HepG2 (cell line): Measurements from ENCODE around the gene MDFI. TPM values are rescaled to one million over a fixed set of nuclear protein-coding genes. Genes with fewer than 3 reads are reported as not detected.

ENCODE experiments used
- ELF1 ChIP-seq: sonication (generic); formaldehyde crosslinking; IDR thresholded peaks from 2 replicates; pipeline ENCODE4 v1.4.0; 2020; ENCODE audit warnings: missing genetic modification reagents
- FLYWCH1 ChIP-seq: sonication (generic); formaldehyde crosslinking; IDR thresholded peaks from 2 replicates; pipeline ENCODE4 v1.8.1; 2023; ENCODE audit warnings: mild to moderate bottlenecking, missing genetic modification reagents
- HMGXB3 ChIP-seq: sonication (generic); formaldehyde crosslinking; IDR thresholded peaks from 2 replicates; pipeline ENCODE4 v1.4.0; 2020; ENCODE audit warnings: missing genetic modification reagents, borderline replicate concordance
- MBNL3 ChIP-seq: fragments of 250-450 bp; sonication (Bioruptor Pico); conservative IDR thresholded peaks from 2 replicates; pipeline ENCODE4 v1.8.0; 2022; ENCODE audit warnings: mild to moderate bottlenecking, inconsistent platforms
- MLXIP ChIP-seq: sonication (generic); formaldehyde crosslinking; IDR thresholded peaks from 2 replicates; pipeline ENCODE4 v1.9.0; 2021; ENCODE audit warnings: missing genetic modification reagents, borderline replicate concordance
- NR2F1 ChIP-seq, 2 experiments: fragments of 450-650 bp in 1 of 2; formaldehyde crosslinking in 1 of 2; IDR thresholded peaks; 2 replicates each; pipeline versions ENCODE4 v1.5.0 to v1.6.1; 2016 to 2020; ENCODE audit warnings: mild to moderate bottlenecking in 1 of 2, missing compliant biosample characterization in 1 of 2, missing genetic modification reagents in 1 of 2, moderate library complexity in 1 of 2
- NR2F2 ChIP-seq: IDR thresholded peaks from 2 replicates; pipeline ENCODE4 v1.6.1; 2012; ENCODE audit warnings: low read depth, inconsistent platforms, borderline replicate concordance
- PRMT3 ChIP-seq: sonication (generic); formaldehyde crosslinking; IDR thresholded peaks from 2 replicates; pipeline ENCODE4 v1.8.1; 2022; ENCODE audit warnings: low read depth, mild to moderate bottlenecking, moderate library complexity, missing genetic modification reagents, borderline replicate concordance
- RAD51 ChIP-seq: fragments of 450-650 bp; IDR thresholded peaks from 2 replicates; pipeline ENCODE4 v1.6.1; 2016; ENCODE audit warnings: borderline replicate concordance
- RBM22 ChIP-seq: fragments of 200-400 bp; formaldehyde crosslinking; optimal IDR thresholded peaks from 2 replicates; pipeline ENCODE3; 2017; ENCODE audit warnings: mild to moderate bottlenecking, low read length, moderate library complexity
- RXRA ChIP-seq: sonication (generic); formaldehyde crosslinking; IDR thresholded peaks from 2 replicates; pipeline ENCODE4 v1.5.1; 2020; ENCODE audit warnings: missing genetic modification reagents
- SOX5 ChIP-seq: IDR thresholded peaks from 2 replicates; pipeline ENCODE4 v1.6.1; 2016; ENCODE audit warnings: borderline replicate concordance
- TFE3 ChIP-seq: IDR thresholded peaks from 2 replicates; pipeline ENCODE4 v1.6.1; 2016
- ZFP37 ChIP-seq: sonication (generic); formaldehyde crosslinking; IDR thresholded peaks from 2 replicates; pipeline ENCODE4 v1.4.0; 2020; ENCODE audit warnings: missing genetic modification reagents, borderline replicate concordance
- ZNF18 ChIP-seq: sonication (generic); formaldehyde crosslinking; IDR thresholded peaks from 2 replicates; pipeline ENCODE4 v1.8.0; 2022; ENCODE audit warnings: mild to moderate bottlenecking, missing genetic modification reagents; ENCODE audit not compliant: insufficient replicate concordance
- ZNF326 ChIP-seq: sonication (generic); formaldehyde crosslinking; IDR thresholded peaks from 2 replicates; pipeline ENCODE4 v1.4.0; 2020; ENCODE audit warnings: missing genetic modification reagents, borderline replicate concordance
- ZNF724P ChIP-seq: sonication (generic); formaldehyde crosslinking; IDR thresholded peaks from 2 replicates; pipeline ENCODE4 v1.8.0; 2022; ENCODE audit warnings: missing genetic modification reagents, borderline replicate concordance
- ZNF850 ChIP-seq: sonication (generic); formaldehyde crosslinking; conservative IDR thresholded peaks from 2 replicates; pipeline ENCODE4 v1.9.0; 2021; ENCODE audit warnings: mild to moderate bottlenecking, missing genetic modification reagents
- polyA plus RNA-seq, 8 experiments: library from polyadenylated mRNA; depleted of rRNA in 3 of 8; stranded (reverse) in 7 of 8; unstranded in 1 of 8; fragments of >200 nt; fragmentation: Illumina TruSeq in 4 of 8; extraction: Trizol in 4 of 8; gene quantifications; 2 replicates each; pipeline versions ENCODE4 v1.2.1 to v1.2.3, GENCODE V29; 2011 to 2016; ENCODE audit warnings: low read depth in 4 of 8, missing spikeins in 1 of 8, mixed read lengths in 1 of 8; ENCODE audit not compliant: insufficient read depth in 1 of 8
- total RNA-seq, 5 experiments: library from RNA; depleted of rRNA; stranded (reverse); fragments of >200 nt; fragmentation: Illumina TruSeq; extraction: Trizol; gene quantifications; 2 replicates each; pipeline ENCODE4 v1.2.3, GENCODE V29; 2016; ENCODE audit warnings: low read depth in 1 of 5

MDFI gene
- total and polyA plus RNA-seq, 2 of the 13 experiments (the other 11 are each of a cell fraction or from before 2014, with no cell fraction given) = 0.28 TPM; not detected in 1

GRCh38 chr6:41591859-41592502 is 46.3 kb upstream of the MDFI start (continued):
- TF ChIP-seq ZNF18 (CRISPR knock-in tag) (no peak), RAD51 (no peak), ELF1 (CRISPR knock-in tag) (no peak), TFE3 (CRISPR knock-in tag) (no peak), FLYWCH1 (CRISPR knock-in tag) (no peak), SOX5 (CRISPR knock-in tag) (0 out of 2 replicates have a peak, but pooled peaks have one; percentile 26), ZNF724P (CRISPR knock-in tag) (0 out of 2 replicates have a peak, but pooled peaks have one; percentile 73), PRMT3 (CRISPR knock-in tag) (no peak), ZNF326 (CRISPR knock-in tag) (no peak), ZFP37 (CRISPR knock-in tag) (no peak), HMGXB3 (CRISPR knock-in tag) (no peak), RXRA (CRISPR knock-in tag) (0 out of 2 replicates have a peak, but pooled peaks have one; percentile 19), MBNL3 (CRISPR knock-in tag) (no peak), NR2F1 (CRISPR knock-in tag; IDR thresholded peaks at IDR 0.05) (0 out of 4 replicates have a peak, but pooled peaks of 1 of the 2 experiments have one; percentile 16), ZNF850 (CRISPR knock-in tag) (no peak), RBM22 (peak; percentile 74), MLXIP (CRISPR knock-in tag) (no peak), NR2F2 (0 out of 2 replicates have a peak, but pooled peaks have one; percentile 32)
